ENCODE data around the gene HSPA12B. TPM values are rescaled to one million over a fixed set of nuclear protein-coding genes. Genes with fewer than 3 reads are reported as not detected.

HSPA12B gene
- total and polyA plus RNA-seq, 2 of the 13 experiments (the other 11 are each of a cell fraction or from before 2014, with no cell fraction given): 0.01 TPM; not detected in 1

GRCh38 chr20:3797592-3798372 lies 65.3 kb downstream of the HSPA12B start (continued):
- TF ChIP-seq CHCHD3 (CRISPR knock-in tag; IDR thresholded peaks at IDR 0.05): no peak
- no peak for TF ChIP-seq ZKSCAN8 (CRISPR knock-in tag; IDR thresholded peaks at IDR 0.05; ENCODE audit: borderline replicate concordance)
- TF ChIP-seq HMGA1 (CRISPR knock-in tag; conservative IDR thresholded peaks at IDR 0.05): no peak
- peak; percentile 92 for TF ChIP-seq IRF2 (CRISPR knock-in tag; IDR thresholded peaks at IDR 0.05)
- no peak for TF ChIP-seq SIX1 (CRISPR knock-in tag; IDR thresholded peaks at IDR 0.05; ENCODE audit: borderline replicate concordance)
- TF ChIP-seq ZNF879 (CRISPR knock-in tag; IDR thresholded peaks at IDR 0.05): no peak
- TF ChIP-seq ZFY (CRISPR knock-in tag; IDR thresholded peaks at IDR 0.05): peak; percentile 23; the same call in 1 of the 2 replicates
- no peak for TF ChIP-seq CENPX (CRISPR knock-in tag; IDR thresholded peaks at IDR 0.05)
- TF ChIP-seq LCORL (IDR thresholded peaks at IDR 0.05): no peak
- 0 out of 2 replicates have a peak, but pooled peaks have one; percentile 61 for TF ChIP-seq LCORL (CRISPR knock-in tag; IDR thresholded peaks at IDR 0.05)
- no peak for TF ChIP-seq NFIB (CRISPR knock-in tag; IDR thresholded peaks at IDR 0.05; ENCODE audit: borderline replicate concordance)
- no peak for TF ChIP-seq ZFP1 (CRISPR knock-in tag; IDR thresholded peaks at IDR 0.05)
- TF ChIP-seq TAF1 (CRISPR knock-in tag; IDR thresholded peaks at IDR 0.05): peak; percentile 5; the same call in 1 of the 2 replicates
- TF ChIP-seq SMAD3 (CRISPR knock-in tag; IDR thresholded peaks at IDR 0.05): no peak
- TF ChIP-seq ELF4 (CRISPR knock-in tag; IDR thresholded peaks at IDR 0.05; ENCODE audit: borderline replicate concordance): no peak
- 0 out of 2 replicates have a peak, but pooled peaks have one; percentile 8 for TF ChIP-seq KDM2A (CRISPR knock-in tag; IDR thresholded peaks at IDR 0.05; ENCODE audit: borderline replicate concordance, low read depth)
- peak; percentile 18 for TF ChIP-seq XRCC5 (optimal IDR thresholded peaks at IDR 0.05; ENCODE audit: low read length)
- TF ChIP-seq CREBL2 (CRISPR knock-in tag; IDR thresholded peaks at IDR 0.05; ENCODE audit: borderline replicate concordance): no peak
- TF ChIP-seq ARNT2 (CRISPR knock-in tag; IDR thresholded peaks at IDR 0.05; ENCODE audit: low read depth): no peak
- TF ChIP-seq SNAPC4 (CRISPR knock-in tag; IDR thresholded peaks at IDR 0.05): no peak
- TF ChIP-seq GFI1 (CRISPR knock-in tag; IDR thresholded peaks at IDR 0.05; ENCODE audit: borderline replicate concordance): no peak
- peak; percentile 80 for TF ChIP-seq ASH2L (IDR thresholded peaks at IDR 0.05; ENCODE audit: insufficient read length, low read depth, low read length)
- TF ChIP-seq MXD1 (CRISPR knock-in tag; IDR thresholded peaks at IDR 0.05): no peak
- TF ChIP-seq TBP (CRISPR knock-in tag; IDR thresholded peaks at IDR 0.05): no peak
- no peak for TF ChIP-seq ZMAT5 (CRISPR knock-in tag; IDR thresholded peaks at IDR 0.05; ENCODE audit: borderline replicate concordance, low read depth)

Data from HepG2 (cell line).